ENCODE results near the gene SLC13A4.

DNA sequence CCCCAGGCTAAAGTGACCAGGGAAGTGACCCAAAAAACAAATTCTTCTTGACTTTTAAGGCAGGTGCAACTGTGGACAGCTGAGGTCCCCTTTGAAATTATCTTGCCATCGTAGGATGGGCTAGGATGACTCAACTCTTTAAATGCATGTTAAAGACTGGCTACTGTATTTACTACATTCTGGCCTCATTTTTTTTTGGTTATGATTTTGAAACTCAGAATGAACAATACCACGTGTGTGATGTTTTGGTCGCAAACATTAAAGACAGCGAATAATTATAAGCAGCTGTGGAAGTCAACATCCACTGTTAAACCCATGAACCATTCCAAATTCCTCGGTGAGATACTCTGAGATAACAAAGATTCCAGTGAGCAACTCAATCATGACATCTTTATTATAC, 1.2 kb upstream of the SLC13A4 start:
- TF ChIP-seq, protein P1, sequence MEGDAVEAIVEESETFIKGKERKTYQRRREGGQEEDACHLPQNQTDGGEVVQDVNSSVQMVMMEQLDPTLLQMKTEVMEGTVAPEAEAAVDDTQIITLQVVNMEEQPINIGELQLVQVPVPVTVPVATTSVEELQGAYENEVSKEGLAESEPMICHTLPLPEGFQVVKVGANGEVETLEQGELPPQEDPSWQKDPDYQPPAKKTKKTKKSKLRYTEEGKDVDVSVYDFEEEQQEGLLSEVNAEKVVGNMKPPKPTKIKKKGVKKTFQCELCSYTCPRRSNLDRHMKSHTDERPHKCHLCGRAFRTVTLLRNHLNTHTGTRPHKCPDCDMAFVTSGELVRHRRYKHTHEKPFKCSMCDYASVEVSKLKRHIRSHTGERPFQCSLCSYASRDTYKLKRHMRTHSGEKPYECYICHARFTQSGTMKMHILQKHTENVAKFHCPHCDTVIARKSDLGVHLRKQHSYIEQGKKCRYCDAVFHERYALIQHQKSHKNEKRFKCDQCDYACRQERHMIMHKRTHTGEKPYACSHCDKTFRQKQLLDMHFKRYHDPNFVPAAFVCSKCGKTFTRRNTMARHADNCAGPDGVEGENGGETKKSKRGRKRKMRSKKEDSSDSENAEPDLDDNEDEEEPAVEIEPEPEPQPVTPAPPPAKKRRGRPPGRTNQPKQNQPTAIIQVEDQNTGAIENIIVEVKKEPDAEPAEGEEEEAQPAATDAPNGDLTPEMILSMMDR (IDR thresholded peaks at IDR 0.05) = no peak
- TF ChIP-seq POLR2A (IDR thresholded peaks at IDR 0.05) = no peak
- no peak for TF ChIP-seq POLR2AphosphoS5 (IDR thresholded peaks at IDR 0.05; ENCODE audit: insufficient read depth in 1 of 2, low read depth in 1 of 2)
